Kidney (tissue), 14 donors: ENCODE measurements around the gene MUC20. TPM values are rescaled to one million over a fixed set of nuclear protein-coding genes. Genes with fewer than 3 reads are reported as not detected.
A peak's percentile ranks its signal among the peaks of the same experiment; 100 is the strongest.

Source experiments
- DNase-seq, 5 donors: peaks; one replicate each; pipeline ENCODE4 v3.0.0-alpha.2; 2013 to 2020
- FAIRE-seq: peaks from 2 replicates; lab custom pipeline; 2012; peaks lifted over from hg19 to GRCh38; lab: Jason Lieb, UNC
- H3K27ac ChIP-seq, 2 donors: one replicate each; pipeline ENCODE4 v1.7.0; 2013; ENCODE audit warnings: low read depth in 2 of 2, low read length in 2 of 2, inconsistent platforms in 1 of 2
- H3K27me3 ChIP-seq: one replicate; pipeline ENCODE4 v1.7.1; 2013; ENCODE audit warnings: low read length, inconsistent platforms; ENCODE audit not compliant: control insufficient read depth, insufficient read depth
- H3K36me3 ChIP-seq, 3 donors: one replicate each; pipeline versions ENCODE4 v1.7.0 to v1.7.1; 2013; ENCODE audit warnings: low read length in 3 of 3, control low read depth in 1 of 3, inconsistent platforms in 1 of 3; ENCODE audit not compliant: insufficient read depth in 3 of 3, control insufficient read depth in 2 of 3
- H3K4me1 ChIP-seq, 3 donors: one replicate each; pipeline versions ENCODE4 v1.7.0 to v1.7.1; 2013; ENCODE audit warnings: low read length in 3 of 3, inconsistent platforms in 1 of 3, low read depth in 1 of 3; ENCODE audit not compliant: control insufficient read depth in 2 of 3, insufficient read depth in 2 of 3
- H3K4me3 ChIP-seq, 3 donors: one replicate each; pipeline versions ENCODE4 v1.7.0 to v1.8.1; 2013; ENCODE audit warnings: low read length in 3 of 3, control low read depth in 1 of 3, inconsistent platforms in 1 of 3
- H3K9ac ChIP-seq, 3 donors: one replicate each; pipeline versions ENCODE4 v1.7.0 to v1.7.1; 2013; ENCODE audit warnings: low read length in 3 of 3, control low read depth in 1 of 3, inconsistent platforms in 1 of 3
- H3K9me3 ChIP-seq, 3 donors: one replicate each; pipeline versions ENCODE4 v1.7.0 to v1.7.1; 2013; ENCODE audit warnings: low read length in 3 of 3, control low read depth in 1 of 3, inconsistent platforms in 1 of 3; ENCODE audit not compliant: control insufficient read depth in 2 of 3, insufficient read depth in 1 of 3
- CTCF ChIP-seq: IDR thresholded peaks from 3 replicates; pipeline ENCODE4 v1.5.1; 2012; ENCODE audit warnings: mild to moderate bottlenecking, moderate library complexity, borderline replicate concordance; ENCODE audit not compliant: insufficient read depth; ENCODE audit errors: extremely low read depth
- intact Hi-C: fragments of 100-400 bp; cut with DNase I; formaldehyde crosslinking; loops from one replicate; pipeline ENCODE4 v1.11.1; 2022
- polyA plus RNA-seq: library from polyadenylated mRNA; stranded (reverse); fragments of 350-450 nt; fragmentation: Illumina TruSeq; extraction: RNeasy Lipid Tissue Mini Kit (QIAGEN cat#74804); gene quantifications from one replicate; pipeline ENCODE4 v1.2.3, GENCODE V29; 2014; ENCODE audit warnings: low read depth, low replicate concordance; ENCODE audit not compliant: insufficient read depth
- total RNA-seq: library from RNA; stranded (reverse); fragmentation: NEBNext Ultra II Directional; extraction: Animal tissue kit (Norgen Biotek cat#: 25700); gene quantifications from one replicate; pipeline ENCODE4 v1.2.1, GENCODE V29; 2021
- donor health status: control.
- donor health status: control.
- donor health status: control.
- donor health status: control.
- donor health status: control.
- donor health status: DM: yes; HTN: yes; CAD: no.
- donor health status: Normal renal cell carcinoma (clear cell type).

MUC20 gene
- total and polyA plus RNA-seq, 2 donors from 2014 or later = 42.6 to 53.3 TPM

- Histone ChIP-seq H3K36me3 (no peaks in the 10 kb centered on the region), H3K27me3 (no peaks in the 10 kb centered on the region), H3K4me3 (no peak overlapping the region), H3K27ac (no peak overlapping the region), H3K4me1 (no peaks in the 10 kb centered on the region), H3K9me3 (no peaks in the 10 kb centered on the region), H3K9ac (no peak overlapping the region)
- DNase-seq (peak in 1 of 5 donors; percentile 12), FAIRE-seq (no peak)
- no peak for TF ChIP-seq CTCF
- intact Hi-C loops = no loop called here
Observed at GRCh38 chr3:195754906-195755305, 34.1 kb downstream of the MUC20 start.

- intact Hi-C loops = no loop called here
- H3K36me3 ChIP-seq = no peaks in the 10 kb centered on the region
- H3K9me3 ChIP-seq = no peaks in the 10 kb centered on the region
- TF ChIP-seq CTCF = no peak
- FAIRE-seq = no peak
- no peak overlapping the region for H3K9ac ChIP-seq
- H3K4me3 ChIP-seq = no peak overlapping the region
- no peaks in the 10 kb centered on the region for H3K4me1 ChIP-seq
- H3K27me3 ChIP-seq = no peaks in the 10 kb centered on the region
- peak in 1 of 5 donors; percentile 10 for DNase-seq
- no peak overlapping the region for H3K27ac ChIP-seq
Observed at GRCh38 chr3:195755391-195755790, 34.6 kb downstream of the MUC20 start.

- no peak for TF ChIP-seq CTCF
- no peak overlapping the region for H3K27ac ChIP-seq
- DNase-seq (peak in 1 of 5 donors; percentile 32), FAIRE-seq (no peak)
- H3K9ac ChIP-seq = no peak overlapping the region
- H3K9me3 ChIP-seq = no peaks in the 10 kb centered on the region
- H3K4me3 ChIP-seq = no peak overlapping the region
- intact Hi-C loops = no loop called here
- H3K4me1 ChIP-seq = no peaks in the 10 kb centered on the region
- H3K36me3 ChIP-seq = no peaks in the 10 kb centered on the region
- H3K27me3 ChIP-seq = peaks cover 4% of the 10 kb centered on the region
Observed at GRCh38 chr3:195755791-195756676, 35.3 kb downstream of the MUC20 start.
